ENCODE measurements around the gene HYAL1.

DNA sequence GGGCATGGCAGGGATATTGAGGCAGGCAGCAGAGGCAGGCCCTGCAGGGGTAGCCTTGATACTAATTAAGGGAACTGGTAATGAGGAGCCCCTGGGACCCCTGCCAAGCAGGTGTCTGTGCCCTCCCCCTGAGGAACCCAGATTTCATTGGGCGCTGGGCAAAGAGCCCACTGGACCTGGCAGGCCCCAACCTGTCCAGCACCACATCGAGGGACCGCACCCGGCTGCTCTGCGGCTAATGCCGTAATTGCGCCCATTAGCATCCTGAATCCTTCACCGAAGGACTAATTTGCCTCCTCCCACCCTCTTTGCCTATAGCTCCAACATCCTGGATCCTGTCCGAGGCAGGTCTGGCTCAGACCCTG lies 48.1 kb downstream of the HYAL1 start:
- TF ChIP-seq, protein P1, sequence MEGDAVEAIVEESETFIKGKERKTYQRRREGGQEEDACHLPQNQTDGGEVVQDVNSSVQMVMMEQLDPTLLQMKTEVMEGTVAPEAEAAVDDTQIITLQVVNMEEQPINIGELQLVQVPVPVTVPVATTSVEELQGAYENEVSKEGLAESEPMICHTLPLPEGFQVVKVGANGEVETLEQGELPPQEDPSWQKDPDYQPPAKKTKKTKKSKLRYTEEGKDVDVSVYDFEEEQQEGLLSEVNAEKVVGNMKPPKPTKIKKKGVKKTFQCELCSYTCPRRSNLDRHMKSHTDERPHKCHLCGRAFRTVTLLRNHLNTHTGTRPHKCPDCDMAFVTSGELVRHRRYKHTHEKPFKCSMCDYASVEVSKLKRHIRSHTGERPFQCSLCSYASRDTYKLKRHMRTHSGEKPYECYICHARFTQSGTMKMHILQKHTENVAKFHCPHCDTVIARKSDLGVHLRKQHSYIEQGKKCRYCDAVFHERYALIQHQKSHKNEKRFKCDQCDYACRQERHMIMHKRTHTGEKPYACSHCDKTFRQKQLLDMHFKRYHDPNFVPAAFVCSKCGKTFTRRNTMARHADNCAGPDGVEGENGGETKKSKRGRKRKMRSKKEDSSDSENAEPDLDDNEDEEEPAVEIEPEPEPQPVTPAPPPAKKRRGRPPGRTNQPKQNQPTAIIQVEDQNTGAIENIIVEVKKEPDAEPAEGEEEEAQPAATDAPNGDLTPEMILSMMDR (IDR thresholded peaks at IDR 0.05), result no peak
- TF ChIP-seq POLR2A (IDR thresholded peaks at IDR 0.05) (no peak), POLR2AphosphoS5 (IDR thresholded peaks at IDR 0.05) (no peak), EP300 (IDR thresholded peaks at IDR 0.05; ENCODE audit: low read depth) (no peak)

Measured in transverse colon (tissue), 4 donors.